Measurements from ENCODE around the gene ACACB. TPM values are rescaled to one million over a fixed set of nuclear protein-coding genes. Genes with fewer than 3 reads are reported as not detected.

Gene ACACB
- total and polyA plus RNA-seq, 8 donors, result 23.4 to 58.9 (median 31.6) TPM

DNA sequence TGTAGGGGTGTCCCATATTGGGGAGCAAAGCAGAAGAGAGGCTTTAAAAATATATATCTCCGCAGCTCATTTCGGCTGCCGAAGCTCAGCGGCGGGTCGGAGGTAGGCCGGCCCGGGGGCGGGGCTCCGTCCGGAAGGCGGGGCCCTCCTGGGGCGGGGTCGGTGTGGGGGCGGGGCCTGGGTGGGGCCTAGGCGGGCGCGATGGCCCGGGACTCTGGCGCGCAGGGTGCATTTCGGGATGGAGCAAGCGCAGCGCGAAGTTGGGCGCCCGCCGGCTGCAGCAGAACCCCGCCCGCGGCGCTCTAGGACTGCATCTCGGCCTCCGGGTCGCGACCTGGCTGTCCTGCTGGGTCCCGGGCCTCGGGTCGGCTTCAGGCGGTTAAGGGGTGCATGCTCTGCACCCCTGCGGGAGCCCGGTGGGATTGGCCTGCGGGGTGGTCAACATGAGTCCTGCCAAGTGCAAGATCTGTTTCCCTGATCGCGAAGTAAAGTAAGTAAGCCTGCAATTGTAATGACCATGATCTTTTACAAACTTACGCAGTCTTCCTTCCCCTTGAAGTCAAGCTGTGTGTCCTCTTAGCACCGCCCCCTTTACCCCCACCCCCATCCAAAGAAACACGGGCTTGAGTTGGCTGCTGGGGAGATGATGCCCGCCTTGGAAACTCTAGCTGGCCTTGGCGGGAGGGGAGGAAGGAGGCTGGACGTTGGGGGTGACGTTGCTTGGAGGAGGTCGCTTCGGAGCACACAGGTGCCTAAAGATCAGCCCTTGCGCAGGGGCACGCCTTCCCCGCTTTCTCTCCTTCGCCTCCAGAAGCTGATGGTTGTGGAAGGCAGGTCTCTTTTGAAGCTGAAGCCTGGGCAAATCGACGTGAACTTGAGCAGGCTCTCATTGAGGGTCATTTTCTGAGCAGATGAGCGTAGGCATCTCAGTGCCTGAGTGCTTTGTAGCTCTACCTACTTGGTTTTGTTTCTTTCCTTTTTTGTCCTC lies 38.4 kb downstream of the ACACB start:
- peak; percentile 78 to 93 (median 86) for DNase-seq
- TF ChIP-seq, protein P1, sequence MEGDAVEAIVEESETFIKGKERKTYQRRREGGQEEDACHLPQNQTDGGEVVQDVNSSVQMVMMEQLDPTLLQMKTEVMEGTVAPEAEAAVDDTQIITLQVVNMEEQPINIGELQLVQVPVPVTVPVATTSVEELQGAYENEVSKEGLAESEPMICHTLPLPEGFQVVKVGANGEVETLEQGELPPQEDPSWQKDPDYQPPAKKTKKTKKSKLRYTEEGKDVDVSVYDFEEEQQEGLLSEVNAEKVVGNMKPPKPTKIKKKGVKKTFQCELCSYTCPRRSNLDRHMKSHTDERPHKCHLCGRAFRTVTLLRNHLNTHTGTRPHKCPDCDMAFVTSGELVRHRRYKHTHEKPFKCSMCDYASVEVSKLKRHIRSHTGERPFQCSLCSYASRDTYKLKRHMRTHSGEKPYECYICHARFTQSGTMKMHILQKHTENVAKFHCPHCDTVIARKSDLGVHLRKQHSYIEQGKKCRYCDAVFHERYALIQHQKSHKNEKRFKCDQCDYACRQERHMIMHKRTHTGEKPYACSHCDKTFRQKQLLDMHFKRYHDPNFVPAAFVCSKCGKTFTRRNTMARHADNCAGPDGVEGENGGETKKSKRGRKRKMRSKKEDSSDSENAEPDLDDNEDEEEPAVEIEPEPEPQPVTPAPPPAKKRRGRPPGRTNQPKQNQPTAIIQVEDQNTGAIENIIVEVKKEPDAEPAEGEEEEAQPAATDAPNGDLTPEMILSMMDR (IDR thresholded peaks at IDR 0.05), result no peak
- Histone ChIP-seq H3K4me3 (peak overlapping the region; percentile 22 to 57 (median 44)), H3K36me3 (no peaks in the 10 kb centered on the region), H3K9me3 (no peaks in the 10 kb centered on the region), H3K4me1 (peaks cover 0 to 12% (median 4%) of the 10 kb centered on the region in 3 donors), H3K27me3 (no peaks in the 10 kb centered on the region), H3K27ac (peak overlapping the region; percentile 29 to 73 (median 32))
- no peak for FAIRE-seq
- peak; percentile 95 to 98 (median 96) for ATAC-seq
- 2 to 3% methylated on average over 52 to 61 of the region's 61 CpGs for WGBS, 2 donors
- intact Hi-C loops (cut with DNase I), result no loop called here

DNA sequence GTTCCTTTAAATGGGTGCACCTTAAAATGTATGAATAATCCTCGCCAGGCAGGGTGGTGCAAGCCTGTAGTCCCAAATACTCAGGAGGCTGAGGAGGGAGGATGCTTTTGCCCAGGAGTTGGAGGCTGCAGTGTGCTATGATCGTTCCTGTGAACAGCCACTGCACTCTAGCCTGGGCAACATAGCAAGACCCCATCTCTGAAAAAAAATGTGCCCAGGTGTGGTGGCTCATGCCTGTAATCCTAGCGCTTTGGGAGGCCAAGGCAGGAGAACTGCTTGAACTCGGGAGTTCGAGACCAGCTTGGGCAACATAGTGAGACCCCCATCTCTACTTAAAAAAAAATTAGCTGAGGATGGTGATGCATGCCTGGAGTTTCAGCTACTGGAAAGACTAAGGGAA lies 39.6 kb downstream of the ACACB start:
- Histone ChIP-seq H3K4me3 (no peak overlapping the region), H3K27me3 (no peaks in the 10 kb centered on the region), H3K4me1 (peaks cover 4 to 12% (median 7%) of the 10 kb centered on the region in 3 donors), H3K27ac (no peak overlapping the region), H3K9me3 (no peaks in the 10 kb centered on the region), H3K36me3 (no peaks in the 10 kb centered on the region)
- intact Hi-C loops (cut with DNase I), result no loop called here
- DNase-seq (no peak), ATAC-seq (no peak), FAIRE-seq (no peak)
- WGBS, 2 donors, result 91 to 97% methylated on average over 5 of the region's 5 CpGs
- TF ChIP-seq, protein P1 (IDR thresholded peaks at IDR 0.05), result no peak

DNA sequence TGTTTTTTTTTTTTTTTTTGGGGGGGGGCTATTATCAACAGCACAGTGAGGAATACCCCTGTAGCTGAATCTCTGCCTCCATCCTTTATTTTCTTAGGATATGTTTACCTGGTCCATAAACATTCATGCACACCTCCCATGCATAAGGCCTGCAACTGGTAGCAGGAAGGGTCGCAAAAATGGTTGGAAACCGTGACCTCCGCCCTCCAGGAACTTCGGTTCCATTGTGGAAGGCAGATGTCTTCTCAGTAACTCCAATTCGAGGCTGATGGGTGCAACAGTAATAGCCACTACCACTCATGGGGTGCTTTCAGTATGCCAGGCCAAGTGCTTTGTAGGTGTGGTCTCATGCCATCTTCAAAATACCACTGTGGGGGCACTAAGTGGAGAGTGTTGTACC lies 40.2 kb downstream of the ACACB start:
- no peak for ATAC-seq
- DNase-seq, result no peak
- intact Hi-C loops (cut with DNase I), result no loop called here

DNA sequence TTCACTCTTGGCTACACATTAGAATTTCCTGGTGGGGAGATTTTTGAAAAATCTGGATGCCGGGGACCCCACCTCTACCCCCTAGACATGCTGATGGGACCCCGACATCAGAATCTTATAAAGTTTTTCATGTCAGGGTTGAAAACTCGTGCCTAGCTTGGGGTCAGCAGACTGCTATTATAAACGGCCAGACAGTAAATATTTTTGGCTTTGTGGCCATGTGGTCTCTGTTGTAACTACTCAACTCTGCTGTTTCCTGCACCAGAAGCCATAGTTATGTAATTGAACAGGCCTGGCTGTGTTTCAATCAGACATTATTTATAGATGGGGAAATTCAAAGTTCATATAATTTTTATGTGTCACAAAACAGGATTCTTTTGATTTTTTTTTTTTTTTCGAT lies 41.6 kb downstream of the ACACB start:
- H3K36me3 ChIP-seq, result no peaks in the 10 kb centered on the region
- no peak overlapping the region for H3K4me3 ChIP-seq

More for the DNA sequence above, 40.2 kb downstream of the ACACB start:
- H3K4me3 ChIP-seq, result no peak overlapping the region
- no peak overlapping the region for H3K27ac ChIP-seq
- H3K36me3 ChIP-seq, result no peaks in the 10 kb centered on the region
- peaks cover 4 to 12% (median 7%) of the 10 kb centered on the region in 3 donors for H3K4me1 ChIP-seq
- 91 to 94% methylated on average over 5 of the region's 5 CpGs for WGBS, 2 donors
- H3K9me3 ChIP-seq, result no peaks in the 10 kb centered on the region
- TF ChIP-seq, protein P1 (IDR thresholded peaks at IDR 0.05), result no peak
- no peak for FAIRE-seq
- H3K27me3 ChIP-seq, result no peaks in the 10 kb centered on the region

More for the DNA sequence above, 41.6 kb downstream of the ACACB start:
- DNase-seq, result no peak
- no peak for ATAC-seq
- Histone ChIP-seq H3K9me3 (no peaks in the 10 kb centered on the region), H3K4me1 (peaks cover 4 to 12% (median 7%) of the 10 kb centered on the region in 3 donors), H3K27ac (peak overlapping the region in 1 of 4 donors; percentile 12), H3K27me3 (no peaks in the 10 kb centered on the region)
- intact Hi-C loops (cut with DNase I), result no loop called here
- 37 to 43% methylated on average over 5 of the region's 5 CpGs for WGBS, 2 donors
- TF ChIP-seq, protein P1 (IDR thresholded peaks at IDR 0.05), result no peak
- FAIRE-seq, result no peak

Measured in pancreas (tissue), 10 donors.